Measurements from ENCODE around the gene BLOC1S4.
"Not testable (repeated sequence)": the region's sequence is repeated elsewhere in the genome, so short reads cannot be mapped to it uniquely, and the experiment has no call there.

Gene BLOC1S4

DNA sequence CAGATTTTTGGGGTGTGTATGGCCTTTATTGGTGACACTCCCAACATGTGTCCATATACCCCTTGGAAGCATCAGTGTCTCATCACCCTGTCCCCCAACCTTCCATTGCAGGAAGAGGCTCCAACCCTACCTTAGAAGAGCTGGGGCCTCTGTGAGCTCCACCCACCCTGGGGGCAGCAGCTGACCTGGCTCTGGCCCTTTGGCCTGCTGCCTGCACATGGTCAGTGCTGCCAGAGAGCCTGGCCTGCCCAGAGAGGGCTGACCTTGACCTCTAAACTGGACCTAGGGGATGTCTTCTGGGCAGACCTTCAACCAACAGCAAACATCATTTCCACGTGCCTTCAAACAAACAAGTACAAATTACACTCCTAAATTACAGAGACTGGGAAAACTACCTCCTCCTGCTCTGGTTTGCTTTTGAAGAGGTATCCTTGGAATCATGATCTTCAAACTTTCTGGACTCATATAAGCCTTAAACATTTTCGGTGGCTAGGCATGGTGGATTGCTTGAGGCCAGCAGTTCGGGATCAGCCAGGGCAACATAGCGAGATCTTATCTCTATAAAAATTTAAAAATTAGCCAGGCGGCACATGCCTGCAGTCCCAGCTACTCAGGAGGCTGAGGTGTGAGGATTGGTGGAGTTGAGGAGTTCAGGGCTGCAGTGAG, 39.2 kb downstream of the BLOC1S4 start:
- H3K4me1 ChIP-seq (ENCODE audit: insufficient read depth, low read length, poor library complexity, severe bottlenecking) = no peaks in the 10 kb centered on the region
- H3K4me3 ChIP-seq (ENCODE audit: low read length, poor library complexity, severe bottlenecking) = no peak overlapping the region
- no peaks in the 10 kb centered on the region for H4K20me1 ChIP-seq (ENCODE audit: insufficient read depth, low read length, poor library complexity, severe bottlenecking)
- H3K4me2 ChIP-seq (ENCODE audit: low read depth, low read length, poor library complexity, severe bottlenecking) = no peak overlapping the region
- no peaks in the 10 kb centered on the region for H3F3A ChIP-seq (ENCODE audit: low read depth)
- H3K9me2 ChIP-seq (replicated peaks; ENCODE audit: low read depth, low read length) = no peaks in the 10 kb centered on the region
- H3K9me3 ChIP-seq (ENCODE audit: insufficient read depth, low read depth, low read length) = no peaks in the 10 kb centered on the region
- H3K27me3 ChIP-seq (ENCODE audit: insufficient read depth, low read length, poor library complexity, severe bottlenecking) = no peaks in the 10 kb centered on the region
- H3K36me3 ChIP-seq (ENCODE audit: insufficient read depth, low read length) = no peaks in the 10 kb centered on the region
- TF ChIP-seq EZH2phosphoT487 (IDR thresholded peaks at IDR 0.05; ENCODE audit: borderline replicate concordance) = no peak
- TF ChIP-seq, protein P1, sequence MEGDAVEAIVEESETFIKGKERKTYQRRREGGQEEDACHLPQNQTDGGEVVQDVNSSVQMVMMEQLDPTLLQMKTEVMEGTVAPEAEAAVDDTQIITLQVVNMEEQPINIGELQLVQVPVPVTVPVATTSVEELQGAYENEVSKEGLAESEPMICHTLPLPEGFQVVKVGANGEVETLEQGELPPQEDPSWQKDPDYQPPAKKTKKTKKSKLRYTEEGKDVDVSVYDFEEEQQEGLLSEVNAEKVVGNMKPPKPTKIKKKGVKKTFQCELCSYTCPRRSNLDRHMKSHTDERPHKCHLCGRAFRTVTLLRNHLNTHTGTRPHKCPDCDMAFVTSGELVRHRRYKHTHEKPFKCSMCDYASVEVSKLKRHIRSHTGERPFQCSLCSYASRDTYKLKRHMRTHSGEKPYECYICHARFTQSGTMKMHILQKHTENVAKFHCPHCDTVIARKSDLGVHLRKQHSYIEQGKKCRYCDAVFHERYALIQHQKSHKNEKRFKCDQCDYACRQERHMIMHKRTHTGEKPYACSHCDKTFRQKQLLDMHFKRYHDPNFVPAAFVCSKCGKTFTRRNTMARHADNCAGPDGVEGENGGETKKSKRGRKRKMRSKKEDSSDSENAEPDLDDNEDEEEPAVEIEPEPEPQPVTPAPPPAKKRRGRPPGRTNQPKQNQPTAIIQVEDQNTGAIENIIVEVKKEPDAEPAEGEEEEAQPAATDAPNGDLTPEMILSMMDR (conservative IDR thresholded peaks at IDR 0.05; ENCODE audit: low read length) = no peak
- no peaks in the 10 kb centered on the region for H3K79me2 ChIP-seq (ENCODE audit: insufficient read depth, low read length)
- H2AFZ ChIP-seq (ENCODE audit: low read length) = no peak overlapping the region
- H3K9ac ChIP-seq (ENCODE audit: low read depth, low read length, poor library complexity, severe bottlenecking) = no peak overlapping the region

DNA sequence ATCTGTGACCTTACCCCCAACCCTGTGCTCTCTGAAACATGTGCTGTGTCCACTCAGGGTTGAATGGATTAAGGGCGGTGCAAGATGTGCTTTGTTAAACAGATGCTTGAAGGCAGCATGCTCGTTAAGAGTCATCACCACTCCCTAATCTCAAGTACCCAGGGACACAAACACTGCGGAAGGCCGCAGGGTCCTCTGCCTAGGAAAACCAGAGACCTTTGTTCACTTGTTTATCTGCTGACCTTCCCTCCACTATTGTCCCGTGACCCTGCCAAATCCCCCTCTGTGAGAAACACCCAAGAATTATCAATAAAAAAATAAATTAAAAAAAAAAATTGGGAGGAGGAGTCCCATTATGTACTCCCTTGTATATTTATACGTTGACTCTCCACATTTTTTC, 40.4 kb downstream of the BLOC1S4 start:
- H3K4me1 ChIP-seq (ENCODE audit: insufficient read depth, low read length, poor library complexity, severe bottlenecking); H3K4me2 ChIP-seq (ENCODE audit: low read depth, low read length, poor library complexity, severe bottlenecking); H3K36me3 ChIP-seq (ENCODE audit: insufficient read depth, low read length); H3K27me3 ChIP-seq (ENCODE audit: insufficient read depth, low read length, poor library complexity, severe bottlenecking); H4K20me1 ChIP-seq (ENCODE audit: insufficient read depth, low read length, poor library complexity, severe bottlenecking); H3K79me2 ChIP-seq (ENCODE audit: insufficient read depth, low read length); H3K4me3 ChIP-seq (ENCODE audit: low read length, poor library complexity, severe bottlenecking); H3K9me3 ChIP-seq (ENCODE audit: insufficient read depth, low read depth, low read length); H3K9ac ChIP-seq (ENCODE audit: low read depth, low read length, poor library complexity, severe bottlenecking); H3F3A ChIP-seq (ENCODE audit: low read depth); H2AFZ ChIP-seq (ENCODE audit: low read length); H3K9me2 ChIP-seq (replicated peaks; ENCODE audit: low read depth, low read length): not testable (repeated sequence)

DNA sequence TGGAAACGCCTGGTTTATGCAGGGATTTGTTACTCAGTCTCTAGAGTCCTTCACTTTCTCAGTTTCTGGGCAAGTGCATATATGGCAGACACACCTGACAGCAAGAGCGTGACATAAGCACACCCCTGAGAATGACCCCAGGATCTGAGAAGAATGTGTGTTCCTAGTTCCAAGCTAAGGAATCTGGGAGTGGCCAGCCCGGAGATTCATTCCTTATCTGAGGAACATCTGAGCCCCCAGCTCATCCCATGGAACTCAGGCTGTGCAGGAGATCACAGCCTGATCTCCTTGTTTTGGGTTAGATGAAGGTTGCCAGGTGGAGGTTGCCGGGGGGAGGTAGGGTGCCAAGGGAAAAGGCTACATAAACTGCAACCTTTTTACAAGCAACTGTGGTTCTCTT, 42.8 kb downstream of the BLOC1S4 start:
- Histone ChIP-seq H3K4me2 (ENCODE audit: low read depth, low read length, poor library complexity, severe bottlenecking) (no peak overlapping the region), H3K36me3 (ENCODE audit: insufficient read depth, low read length) (no peaks in the 10 kb centered on the region), H3K4me3 (ENCODE audit: low read length, poor library complexity, severe bottlenecking) (no peak overlapping the region), H3K4me1 (ENCODE audit: insufficient read depth, low read length, poor library complexity, severe bottlenecking) (no peaks in the 10 kb centered on the region), H3K9ac (ENCODE audit: low read depth, low read length, poor library complexity, severe bottlenecking) (no peak overlapping the region), H4K20me1 (ENCODE audit: insufficient read depth, low read length, poor library complexity, severe bottlenecking) (no peaks in the 10 kb centered on the region), H3K9me2 (replicated peaks; ENCODE audit: low read depth, low read length) (no peaks in the 10 kb centered on the region), H2AFZ (ENCODE audit: low read length) (no peak overlapping the region), H3K79me2 (ENCODE audit: insufficient read depth, low read length) (no peaks in the 10 kb centered on the region), H3K27me3 (ENCODE audit: insufficient read depth, low read length, poor library complexity, severe bottlenecking) (no peaks in the 10 kb centered on the region), H3F3A (ENCODE audit: low read depth) (no peaks in the 10 kb centered on the region), H3K9me3 (ENCODE audit: insufficient read depth, low read depth, low read length) (no peaks in the 10 kb centered on the region)
- TF ChIP-seq, protein P1 (conservative IDR thresholded peaks at IDR 0.05; ENCODE audit: low read length) = no peak
- no peak for TF ChIP-seq EZH2phosphoT487 (IDR thresholded peaks at IDR 0.05; ENCODE audit: borderline replicate concordance)

DNA sequence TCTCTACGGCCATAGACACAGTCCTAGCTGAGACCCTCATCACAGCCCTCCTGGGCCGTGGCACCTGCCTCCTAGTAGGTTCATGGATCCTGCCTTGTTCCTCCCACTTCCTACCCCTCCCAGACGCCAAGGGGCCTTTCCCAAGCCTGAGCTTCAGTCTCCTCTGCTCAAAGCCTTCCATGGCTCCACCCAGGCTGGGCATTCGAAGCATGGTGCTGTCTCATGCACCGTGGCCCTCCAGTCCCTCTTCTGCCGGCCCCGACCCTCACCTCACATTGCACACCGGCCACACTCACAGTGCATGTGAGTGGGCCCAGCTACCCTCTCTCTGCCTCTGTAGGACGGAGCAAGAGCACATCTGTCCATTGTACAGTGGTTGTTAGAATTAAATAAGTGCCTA, 44.9 kb downstream of the BLOC1S4 start:
- H3K4me2 ChIP-seq (ENCODE audit: low read depth, low read length, poor library complexity, severe bottlenecking) = no peak overlapping the region
- H3F3A ChIP-seq (ENCODE audit: low read depth) = no peaks in the 10 kb centered on the region
- no peak overlapping the region for H2AFZ ChIP-seq (ENCODE audit: low read length)
- no peak overlapping the region for H3K4me3 ChIP-seq (ENCODE audit: low read length, poor library complexity, severe bottlenecking)
- no peaks in the 10 kb centered on the region for H3K36me3 ChIP-seq (ENCODE audit: insufficient read depth, low read length)
- no peak for TF ChIP-seq EZH2phosphoT487 (IDR thresholded peaks at IDR 0.05; ENCODE audit: borderline replicate concordance)
- TF ChIP-seq, protein P1 (conservative IDR thresholded peaks at IDR 0.05; ENCODE audit: low read length) = no peak
- no peak overlapping the region for H3K9ac ChIP-seq (ENCODE audit: low read depth, low read length, poor library complexity, severe bottlenecking)
- H4K20me1 ChIP-seq (ENCODE audit: insufficient read depth, low read length, poor library complexity, severe bottlenecking) = no peaks in the 10 kb centered on the region
- no peaks in the 10 kb centered on the region for H3K4me1 ChIP-seq (ENCODE audit: insufficient read depth, low read length, poor library complexity, severe bottlenecking)
- H3K9me3 ChIP-seq (ENCODE audit: insufficient read depth, low read depth, low read length) = no peaks in the 10 kb centered on the region
- H3K9me2 ChIP-seq (replicated peaks; ENCODE audit: low read depth, low read length) = no peaks in the 10 kb centered on the region
- H3K27me3 ChIP-seq (ENCODE audit: insufficient read depth, low read length, poor library complexity, severe bottlenecking) = no peaks in the 10 kb centered on the region
- H3K79me2 ChIP-seq (ENCODE audit: insufficient read depth, low read length) = no peaks in the 10 kb centered on the region

Measured in Loucy (cell line).